Hematopoietic multipotent progenitor cell treated with erythropoietin and hydrocortisone succinate and interleukin-3 and kit ligand, for 15 days (in vitro differentiated cells): ENCODE results near the gene CARHSP1.
"Not testable (repeated sequence)": the region's sequence is repeated elsewhere in the genome, so short reads cannot be mapped to it uniquely, and the experiment has no call there.

Experiments
- DNase-seq: peaks from one replicate; pipeline ENCODE4 v3.0.0-alpha.2; 2015; ENCODE audit warnings: low spot score

CARHSP1 gene

GRCh38 chr16:8854298-8854948 lies 14.4 kb downstream of the CARHSP1 start:
- DNase-seq, result no peak

- DNase-seq, result no peak
Measured at GRCh38 chr16:8853611-8854010, 15.2 kb downstream of the CARHSP1 start.

- no peak for DNase-seq
Measured at GRCh38 chr16:8853150-8853549, 15.7 kb downstream of the CARHSP1 start.

- no peak for DNase-seq
Measured at GRCh38 chr16:8852534-8852933, 16.3 kb downstream of the CARHSP1 start.

- no peak for DNase-seq
Measured at GRCh38 chr16:8851761-8852403, 16.9 kb downstream of the CARHSP1 start.

- DNase-seq, result no peak
Measured at GRCh38 chr16:8850279-8850885, 18.4 kb downstream of the CARHSP1 start.

- no peak for DNase-seq
Measured at GRCh38 chr16:8849411-8850011, 19.3 kb downstream of the CARHSP1 start.

- no peak for DNase-seq
Measured at GRCh38 chr16:8848939-8849391, 19.8 kb downstream of the CARHSP1 start.

GRCh38 chr16:8848231-8848938 lies 20.4 kb downstream of the CARHSP1 start:
- DNase-seq, result no peak

- DNase-seq, result no peak
Measured at GRCh38 chr16:8847623-8848022, 21.2 kb downstream of the CARHSP1 start.

- DNase-seq, result no peak
Measured at GRCh38 chr16:8847145-8847544, 21.7 kb downstream of the CARHSP1 start.

- DNase-seq, result no peak
Measured at GRCh38 chr16:8846401-8846932, 22.3 kb downstream of the CARHSP1 start.

GRCh38 chr16:8845699-8846298 lies 23.0 kb downstream of the CARHSP1 start:
- no peak for DNase-seq

GRCh38 chr16:8843296-8843695 lies 25.5 kb downstream of the CARHSP1 start:
- not testable (repeated sequence) for DNase-seq

- DNase-seq, result not testable (repeated sequence)
Measured at GRCh38 chr16:8842016-8842415, 26.8 kb downstream of the CARHSP1 start.

- DNase-seq, result not testable (repeated sequence)
Measured at GRCh38 chr16:8837594-8837993, 31.2 kb downstream of the CARHSP1 start.

GRCh38 chr16:8836797-8837196 lies 32.0 kb downstream of the CARHSP1 start:
- DNase-seq, result not testable (repeated sequence)

- no peak for DNase-seq
Measured at GRCh38 chr16:8832717-8833105, 36.1 kb downstream of the CARHSP1 start.

- no peak for DNase-seq
Measured at GRCh38 chr16:8831871-8832716, 36.7 kb downstream of the CARHSP1 start.

- no peak for DNase-seq
Measured at GRCh38 chr16:8831450-8831849, 37.4 kb downstream of the CARHSP1 start.
